Transverse colon (tissue), 4 donors: ENCODE data around the gene GNAQ.

ENCODE experiments used
- CTCF ChIP-seq, 5 experiments: fragments of 200-600 bp in 3 of 5; fragments of 450-650 bp in 2 of 5; sonication (generic) in 3 of 5; IDR thresholded peaks; 1 replicate in 2 of 5; 2 replicates in 3 of 5; pipeline ENCODE4 v1.5.1; 2016 to 2017; ENCODE audit warnings: antibody characterized with exemption in 5 of 5, inconsistent platforms in 3 of 5, mild to moderate bottlenecking in 2 of 5, moderate library complexity in 1 of 5
- EP300 ChIP-seq: sonication (generic); formaldehyde crosslinking; IDR thresholded peaks from one replicate; pipeline ENCODE4 v1.6.1; 2017; ENCODE audit warnings: antibody characterized with exemption, low read depth
- POLR2A ChIP-seq: fragments of 450-650 bp; IDR thresholded peaks from one replicate; pipeline ENCODE4 v1.6.1; 2016; ENCODE audit warnings: antibody characterized with exemption, mild to moderate bottlenecking, moderate library complexity
- POLR2AphosphoS5 ChIP-seq, 3 donors: sonication (generic); formaldehyde crosslinking; IDR thresholded peaks; one replicate each; pipeline ENCODE4 v1.6.1; 2016; ENCODE audit warnings: antibody characterized with exemption in 3 of 3

DNA sequence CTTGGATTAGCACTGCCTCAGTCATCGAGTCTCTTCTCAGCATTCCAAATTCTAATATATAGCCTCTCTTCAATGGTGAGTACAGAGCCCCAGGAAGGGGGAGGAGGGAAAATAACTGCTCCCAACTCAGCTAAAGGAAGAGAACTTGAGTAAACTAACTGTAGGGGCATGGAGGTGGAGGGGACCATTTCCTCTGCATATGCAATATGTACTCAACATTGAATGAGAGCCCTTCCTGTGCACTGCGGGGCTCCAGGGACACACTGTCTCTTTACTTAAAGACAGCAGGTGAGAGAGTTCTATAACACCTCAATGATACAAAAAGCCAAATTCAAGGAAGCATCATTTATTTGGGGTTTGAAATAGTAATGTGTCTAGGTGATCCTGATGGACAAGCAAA, 75.1 kb downstream of the GNAQ start:
- TF ChIP-seq POLR2A (no peak), POLR2AphosphoS5 (IDR thresholded peaks at IDR 0.05) (no peak), CTCF (IDR thresholded peaks at IDR 0.05) (no peak), EP300 (no peak)
